ENCODE measurements around the gene REEP3. TPM values are rescaled to one million over a fixed set of nuclear protein-coding genes. Genes with fewer than 3 reads are reported as not detected.

REEP3 gene
- polyA plus RNA-seq, 1 donor from 2014 or later, result 6.9 TPM

DNA sequence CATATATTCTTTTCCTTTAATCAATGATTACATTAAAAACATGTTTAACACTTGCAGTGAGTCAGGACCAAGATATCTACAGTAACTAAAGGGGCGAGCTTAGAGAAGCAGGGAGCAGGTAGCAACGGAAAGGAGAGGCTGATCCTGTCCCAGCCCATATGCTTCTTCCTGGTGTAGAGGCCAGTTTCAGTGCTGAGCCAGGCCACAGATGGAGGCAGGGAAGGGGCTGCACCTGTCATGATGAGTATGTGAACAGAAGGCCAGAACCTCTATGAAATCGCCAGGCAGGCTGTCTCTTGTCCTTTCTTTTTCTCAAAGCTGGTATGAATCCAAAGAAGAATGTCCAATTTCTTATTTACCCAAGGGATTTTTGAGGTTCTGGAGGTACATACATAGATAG lies 16.3 kb downstream of the REEP3 start:
- H3K9ac ChIP-seq (ENCODE audit: low read length), result no peak overlapping the region
- peaks cover 37% of the 10 kb centered on the region for H3K79me2 ChIP-seq (replicated peaks; ENCODE audit: insufficient read depth, low read length)
- H3K9me2 ChIP-seq (ENCODE audit: insufficient read depth, low read length), result no peaks in the 10 kb centered on the region
- H3K27ac ChIP-seq (ENCODE audit: low read length), result no peak overlapping the region
- H3K27me3 ChIP-seq (ENCODE audit: insufficient read depth, low read depth, low read length), result no peaks in the 10 kb centered on the region
- TF ChIP-seq TAF1 (IDR thresholded peaks at IDR 0.05; ENCODE audit: low read depth) (no peak), MXI1 (conservative IDR thresholded peaks at IDR 0.05; ENCODE audit: poor library complexity, severe bottlenecking) (no peak), EZH2 (IDR thresholded peaks at IDR 0.05; ENCODE audit: borderline replicate concordance, insufficient read depth, low read length, poor library complexity, severe bottlenecking) (no peak), SMC3 (conservative IDR thresholded peaks at IDR 0.05; ENCODE audit: poor library complexity) (no peak), EP300 (conservative IDR thresholded peaks at IDR 0.05; ENCODE audit: poor library complexity, severe bottlenecking) (no peak), POLR2AphosphoS5 (IDR thresholded peaks at IDR 0.05) (no peak), RAD21 (conservative IDR thresholded peaks at IDR 0.05) (no peak)
- TF ChIP-seq, protein P1, sequence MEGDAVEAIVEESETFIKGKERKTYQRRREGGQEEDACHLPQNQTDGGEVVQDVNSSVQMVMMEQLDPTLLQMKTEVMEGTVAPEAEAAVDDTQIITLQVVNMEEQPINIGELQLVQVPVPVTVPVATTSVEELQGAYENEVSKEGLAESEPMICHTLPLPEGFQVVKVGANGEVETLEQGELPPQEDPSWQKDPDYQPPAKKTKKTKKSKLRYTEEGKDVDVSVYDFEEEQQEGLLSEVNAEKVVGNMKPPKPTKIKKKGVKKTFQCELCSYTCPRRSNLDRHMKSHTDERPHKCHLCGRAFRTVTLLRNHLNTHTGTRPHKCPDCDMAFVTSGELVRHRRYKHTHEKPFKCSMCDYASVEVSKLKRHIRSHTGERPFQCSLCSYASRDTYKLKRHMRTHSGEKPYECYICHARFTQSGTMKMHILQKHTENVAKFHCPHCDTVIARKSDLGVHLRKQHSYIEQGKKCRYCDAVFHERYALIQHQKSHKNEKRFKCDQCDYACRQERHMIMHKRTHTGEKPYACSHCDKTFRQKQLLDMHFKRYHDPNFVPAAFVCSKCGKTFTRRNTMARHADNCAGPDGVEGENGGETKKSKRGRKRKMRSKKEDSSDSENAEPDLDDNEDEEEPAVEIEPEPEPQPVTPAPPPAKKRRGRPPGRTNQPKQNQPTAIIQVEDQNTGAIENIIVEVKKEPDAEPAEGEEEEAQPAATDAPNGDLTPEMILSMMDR (IDR thresholded peaks at IDR 0.05; ENCODE audit: poor library complexity, severe bottlenecking), result no peak
- TF ChIP-seq, protein P2, sequence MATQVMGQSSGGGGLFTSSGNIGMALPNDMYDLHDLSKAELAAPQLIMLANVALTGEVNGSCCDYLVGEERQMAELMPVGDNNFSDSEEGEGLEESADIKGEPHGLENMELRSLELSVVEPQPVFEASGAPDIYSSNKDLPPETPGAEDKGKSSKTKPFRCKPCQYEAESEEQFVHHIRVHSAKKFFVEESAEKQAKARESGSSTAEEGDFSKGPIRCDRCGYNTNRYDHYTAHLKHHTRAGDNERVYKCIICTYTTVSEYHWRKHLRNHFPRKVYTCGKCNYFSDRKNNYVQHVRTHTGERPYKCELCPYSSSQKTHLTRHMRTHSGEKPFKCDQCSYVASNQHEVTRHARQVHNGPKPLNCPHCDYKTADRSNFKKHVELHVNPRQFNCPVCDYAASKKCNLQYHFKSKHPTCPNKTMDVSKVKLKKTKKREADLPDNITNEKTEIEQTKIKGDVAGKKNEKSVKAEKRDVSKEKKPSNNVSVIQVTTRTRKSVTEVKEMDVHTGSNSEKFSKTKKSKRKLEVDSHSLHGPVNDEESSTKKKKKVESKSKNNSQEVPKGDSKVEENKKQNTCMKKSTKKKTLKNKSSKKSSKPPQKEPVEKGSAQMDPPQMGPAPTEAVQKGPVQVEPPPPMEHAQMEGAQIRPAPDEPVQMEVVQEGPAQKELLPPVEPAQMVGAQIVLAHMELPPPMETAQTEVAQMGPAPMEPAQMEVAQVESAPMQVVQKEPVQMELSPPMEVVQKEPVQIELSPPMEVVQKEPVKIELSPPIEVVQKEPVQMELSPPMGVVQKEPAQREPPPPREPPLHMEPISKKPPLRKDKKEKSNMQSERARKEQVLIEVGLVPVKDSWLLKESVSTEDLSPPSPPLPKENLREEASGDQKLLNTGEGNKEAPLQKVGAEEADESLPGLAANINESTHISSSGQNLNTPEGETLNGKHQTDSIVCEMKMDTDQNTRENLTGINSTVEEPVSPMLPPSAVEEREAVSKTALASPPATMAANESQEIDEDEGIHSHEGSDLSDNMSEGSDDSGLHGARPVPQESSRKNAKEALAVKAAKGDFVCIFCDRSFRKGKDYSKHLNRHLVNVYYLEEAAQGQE (IDR thresholded peaks at IDR 0.05; ENCODE audit: borderline replicate concordance), result no peak
- H3K36me3 ChIP-seq (ENCODE audit: insufficient read depth, low read length), result no peaks in the 10 kb centered on the region
- H3K4me3 ChIP-seq (ENCODE audit: low read length), result no peak overlapping the region
- no peak overlapping the region for H2AFZ ChIP-seq (ENCODE audit: low read depth, low read length)
- H4K20me1 ChIP-seq (ENCODE audit: insufficient read depth), result no peaks in the 10 kb centered on the region
- no peaks in the 10 kb centered on the region for H3K9me3 ChIP-seq (ENCODE audit: low read length)
- no peak overlapping the region for H3K4me2 ChIP-seq (ENCODE audit: low read length)
- H3F3A ChIP-seq (ENCODE audit: insufficient read depth, low read length, poor library complexity, severe bottlenecking), result no peaks in the 10 kb centered on the region

GRCh38 chr10:63539377-63539776 lies 18.2 kb downstream of the REEP3 start:
- Histone ChIP-seq H3K79me2 (replicated peaks; ENCODE audit: insufficient read depth, low read length) (peaks cover 29% of the 10 kb centered on the region), H3K27ac (ENCODE audit: low read length) (no peak overlapping the region), H3K27me3 (ENCODE audit: insufficient read depth, low read depth, low read length) (no peaks in the 10 kb centered on the region), H4K20me1 (ENCODE audit: insufficient read depth) (no peaks in the 10 kb centered on the region), H3F3A (ENCODE audit: insufficient read depth, low read length, poor library complexity, severe bottlenecking) (no peaks in the 10 kb centered on the region), H3K4me3 (ENCODE audit: low read length) (no peak overlapping the region), H2AFZ (ENCODE audit: low read depth, low read length) (no peak overlapping the region), H3K9ac (ENCODE audit: low read length) (no peak overlapping the region), H3K9me3 (ENCODE audit: low read length) (no peaks in the 10 kb centered on the region), H3K4me2 (ENCODE audit: low read length) (no peak overlapping the region), H3K36me3 (ENCODE audit: insufficient read depth, low read length) (no peaks in the 10 kb centered on the region), H3K9me2 (ENCODE audit: insufficient read depth, low read length) (no peaks in the 10 kb centered on the region)
- TF ChIP-seq SMC3 (conservative IDR thresholded peaks at IDR 0.05; ENCODE audit: poor library complexity) (no peak), RAD21 (conservative IDR thresholded peaks at IDR 0.05) (no peak), EP300 (conservative IDR thresholded peaks at IDR 0.05; ENCODE audit: poor library complexity, severe bottlenecking) (no peak), POLR2AphosphoS5 (IDR thresholded peaks at IDR 0.05) (no peak), TAF1 (IDR thresholded peaks at IDR 0.05; ENCODE audit: low read depth) (no peak), MXI1 (conservative IDR thresholded peaks at IDR 0.05; ENCODE audit: poor library complexity, severe bottlenecking) (no peak), EZH2 (IDR thresholded peaks at IDR 0.05; ENCODE audit: borderline replicate concordance, insufficient read depth, low read length, poor library complexity, severe bottlenecking) (no peak)
- TF ChIP-seq, protein P1 (IDR thresholded peaks at IDR 0.05; ENCODE audit: poor library complexity, severe bottlenecking), result no peak
- TF ChIP-seq, protein P2 (IDR thresholded peaks at IDR 0.05; ENCODE audit: borderline replicate concordance), result no peak
